ENCODE data around the gene B3GNT7. TPM values are rescaled to one million over a fixed set of nuclear protein-coding genes. Genes with fewer than 3 reads are reported as not detected.

The B3GNT7 gene
- total and polyA plus RNA-seq, 2 of the 4 experiments (the other 2 are of a cell fraction), result under 0.01 to 0.03 TPM

GRCh38 chr2:231388725-231389346 lies 6.7 kb upstream of the B3GNT7 start:
- Histone ChIP-seq H3K4me3 (ENCODE audit: insufficient read depth, low read depth, low read length) (no peak overlapping the region), H3K23ac (ENCODE audit: low read depth, low read length) (no peak overlapping the region), H3K56ac (ENCODE audit: extremely low read depth, insufficient read depth, low read length) (no peak overlapping the region), H3K27me3 (ENCODE audit: control insufficient read depth, insufficient read depth, low read length) (peaks cover 7% of the 10 kb centered on the region; the same call in 1 of the 2 replicates), H4K91ac (ENCODE audit: insufficient read depth, low read depth, low read length) (no peak overlapping the region), H2BK20ac (ENCODE audit: low read depth, low read length) (no peak overlapping the region), H3K79me1 (ENCODE audit: low read depth in 1 of 2, low read length in 2 of 2) (no peaks in the 10 kb centered on the region), H3K4me2 (ENCODE audit: low read depth, low read length) (no peak overlapping the region), H4K5ac (ENCODE audit: low read depth, low read length) (no peak overlapping the region), H2BK5ac (ENCODE audit: low read depth, low read length, poor library complexity, severe bottlenecking) (no peak overlapping the region), H3K27ac (ENCODE audit: insufficient read depth, low read length) (no peak overlapping the region), H3K18ac (ENCODE audit: low read depth, low read length) (no peak overlapping the region), H2AK9ac (replicated peaks; ENCODE audit: low read depth, low read length, poor library complexity) (peak overlapping the region; percentile 75), H3K36me3 (ENCODE audit: control insufficient read depth, insufficient read depth, low read length) (no peaks in the 10 kb centered on the region), H2AK5ac (ENCODE audit: low read depth, low read length) (no peak overlapping the region), H2BK120ac (ENCODE audit: low read depth, low read length) (peak overlapping the region; percentile 14; the same call in 1 of the 2 replicates), H2AFZ (replicated peaks; ENCODE audit: low read length, poor library complexity) (peak overlapping the region; percentile 88), H3K4me1 (ENCODE audit: control insufficient read depth, insufficient read depth, low read length) (peaks cover 9% of the 10 kb centered on the region), H3K9me3 (ENCODE audit: control insufficient read depth, insufficient read depth, low read length) (peaks cover 4% of the 10 kb centered on the region), H3K9ac (ENCODE audit: low read depth, low read length) (no peak overlapping the region), H2BK15ac (ENCODE audit: low read depth, low read length) (no peak overlapping the region; the same call in 2 of the 3 replicates), H3K14ac (replicated peaks; ENCODE audit: low read depth, low read length) (no peak overlapping the region), H4K20me1 (ENCODE audit: insufficient read depth, low read length) (no peaks in the 10 kb centered on the region; the same call in 1 of the 2 replicates), H4K8ac (ENCODE audit: low read depth in 2 of 2, low read length in 2 of 2) (peak overlapping the region in 1 of 2 experiments; percentile 42; a peak in 2 of 4 replicates), H3K9me1 (ENCODE audit: insufficient read depth, low read length) (no peaks in the 10 kb centered on the region), H3K4ac (ENCODE audit: low read depth, low read length) (no peak overlapping the region; the same call in 1 of the 2 replicates)
- intact Hi-C loops (cut with micrococcal nuclease) (no loop called here), dilution Hi-C loops (cut with HindIII; ENCODE audit: low sequenced_read_pairs, unreplicated experiment) (no loop called here), in situ Hi-C loops (cut with MboI; ENCODE audit: low sequenced_read_pairs) (no loop called here)
- no TSS peak for BruUV-seq (replicated peaks)
- TF ChIP-seq CHD1 (IDR thresholded peaks at IDR 0.05; ENCODE audit: low read depth, low read length) (no peak), NFE2L2 (IDR thresholded peaks at IDR 0.05; ENCODE audit: low read depth, low read length) (no peak), MAFK (IDR thresholded peaks at IDR 0.05; ENCODE audit: low read depth, low read length) (no peak), CEBPB (IDR thresholded peaks at IDR 0.05; ENCODE audit: low read depth, low read length) (no peak), SMC3 (IDR thresholded peaks at IDR 0.05; ENCODE audit: low read depth, low read length) (no peak), USF2 (IDR thresholded peaks at IDR 0.05; ENCODE audit: low read depth, low read length) (no peak), RFX5 (IDR thresholded peaks at IDR 0.05; ENCODE audit: low read depth, low read length) (no peak), MXI1 (IDR thresholded peaks at IDR 0.05; ENCODE audit: borderline replicate concordance, low read depth, low read length) (no peak), MAZ (IDR thresholded peaks at IDR 0.05; ENCODE audit: borderline replicate concordance, low read depth, low read length) (no peak), RCOR1 (IDR thresholded peaks at IDR 0.05; ENCODE audit: insufficient replicate concordance, low read length) (no peak), BHLHE40 (IDR thresholded peaks at IDR 0.05; ENCODE audit: low read depth, low read length) (no peak), ELK1 (IDR thresholded peaks at IDR 0.05; ENCODE audit: borderline replicate concordance, low read depth, low read length) (no peak), POLR2A (IDR thresholded peaks at IDR 0.05; ENCODE audit: low read depth, low read length) (no peak)
- 91% methylated on average over 8 of the region's 15 CpGs; no CpG with 5 or more reads in 1 of the 2 experiments for WGBS, 2 experiments (ENCODE audit: extremely low coverage in 2 of 2, insufficient read length in 1 of 2)
- POLR2A ChIA-PET (ENCODE audit: unreplicated experiment), result no interaction called here
- DNase-seq (no peak), ATAC-seq (ENCODE audit: low read depth) (no peak; the same call in 1 of the 2 replicates)
- CTCF ChIA-PET, result no interaction called here

Measured in IMR-90 (cell line).